OCI-LY3 (cell line): ENCODE data around the gene SLCO2B1.

Experiments
- H2AFZ ChIP-seq: fragments of 200-600, 300-600 bp; shearing (Covaris generic); 2 replicates; pipeline ENCODE4 v1.6.0; 2014; ENCODE audit warnings: antibody characterized with exemption, low read depth, low read length
- H3K27ac ChIP-seq: fragments of 200-600, 300-600 bp; sonication (generic); 2 replicates; pipeline ENCODE4 v1.5.1; 2014; ENCODE audit warnings: mild to moderate bottlenecking, low read length, moderate library complexity, mixed read lengths
- H3K27me3 ChIP-seq: fragments of 200-600, 300-600 bp; sonication (generic); 2 replicates; pipeline ENCODE4 v1.6.1; 2014; ENCODE audit warnings: low read depth, low read length, mixed read lengths
- H3K36me3 ChIP-seq: fragments of 200-600, 300-600 bp; sonication (generic); replicated peaks from 2 replicates; pipeline ENCODE3; 2014; ENCODE audit warnings: low read depth, low read length, mixed read lengths
- H3K4me1 ChIP-seq: fragments of 300-600, 200-600 bp; sonication (generic); 2 replicates; pipeline ENCODE4 v1.6.1; 2014; ENCODE audit warnings: low read length, mixed read lengths
- H3K4me2 ChIP-seq: fragments of 200-600, 300-600 bp; sonication (generic); 2 replicates; pipeline ENCODE4 v1.6.1; 2014; ENCODE audit warnings: low read length, mixed read lengths
- H3K4me3 ChIP-seq: fragments of 300-600, 200-600 bp; sonication (generic); 2 replicates; pipeline ENCODE4 v1.5.1; 2014; ENCODE audit warnings: antibody characterized with exemption, mild to moderate bottlenecking, low read length, moderate library complexity
- H3K79me2 ChIP-seq: fragments of 300-600, 200-600 bp; shearing (Covaris generic); 2 replicates; pipeline ENCODE4 v1.6.1; 2014; ENCODE audit warnings: mild to moderate bottlenecking, low read length, mixed read lengths
- H3K9ac ChIP-seq: fragments of 300-600, 200-600 bp; shearing (Covaris generic); 2 replicates; pipeline ENCODE4 v1.6.0; 2014; ENCODE audit warnings: mild to moderate bottlenecking, low read length, moderate library complexity
- H3K9me3 ChIP-seq: fragments of 200-600, 300-600 bp; shearing (Covaris generic); 2 replicates; pipeline ENCODE4 v1.6.1; 2014; ENCODE audit warnings: low read length, mixed read lengths; ENCODE audit not compliant: insufficient read depth
- H4K20me1 ChIP-seq: fragments of 200-600, 300-600 bp; sonication (generic); 2 replicates; pipeline ENCODE4 v1.6.1; 2016; ENCODE audit warnings: low read length, mixed read lengths; ENCODE audit not compliant: insufficient read depth
- CTCF ChIP-seq: fragments of 200-600, 300-600 bp; sonication (generic); IDR thresholded peaks from 2 replicates; pipeline ENCODE4 v1.5.1; 2014; ENCODE audit warnings: antibody characterized with exemption, low read length, low read depth
- EZH2phosphoT487 ChIP-seq: fragments of 200-600 bp; shearing (Covaris generic); IDR thresholded peaks from 2 replicates; pipeline ENCODE4 v1.6.1; 2018; ENCODE audit warnings: antibody characterized with exemption, mixed run types, low read depth

SLCO2B1 gene

GRCh38 chr11:75202195-75202594 lies 51.3 kb downstream of the SLCO2B1 start:
- H3K9me3 ChIP-seq = no peaks in the 10 kb centered on the region
- H3K4me1 ChIP-seq = peaks cover 6% of the 10 kb centered on the region
- H3K27ac ChIP-seq = no peak overlapping the region
- no peaks in the 10 kb centered on the region for H3K27me3 ChIP-seq
- H3K79me2 ChIP-seq = no peaks in the 10 kb centered on the region
- H3K36me3 ChIP-seq = no peaks in the 10 kb centered on the region
- H3K4me2 ChIP-seq = no peak overlapping the region
- no peaks in the 10 kb centered on the region for H4K20me1 ChIP-seq
- H3K9ac ChIP-seq = no peak overlapping the region
- TF ChIP-seq EZH2phosphoT487 (no peak), CTCF (no peak)
- no peak overlapping the region for H2AFZ ChIP-seq
- no peak overlapping the region for H3K4me3 ChIP-seq

- TF ChIP-seq EZH2phosphoT487 (no peak), CTCF (no peak)
- no peak overlapping the region for H3K4me3 ChIP-seq
Measured at GRCh38 chr11:75203138-75203537, 52.2 kb downstream of the SLCO2B1 start.

GRCh38 chr11:75203641-75204011 lies 52.7 kb downstream of the SLCO2B1 start:
- Histone ChIP-seq H3K27ac (no peak overlapping the region), H3K9ac (no peak overlapping the region), H4K20me1 (no peaks in the 10 kb centered on the region), H3K4me2 (no peak overlapping the region), H3K4me1 (peaks cover 6% of the 10 kb centered on the region), H3K4me3 (no peak overlapping the region), H2AFZ (no peak overlapping the region), H3K9me3 (no peaks in the 10 kb centered on the region), H3K27me3 (no peaks in the 10 kb centered on the region; the same call in 1 of the 2 replicates), H3K79me2 (no peaks in the 10 kb centered on the region), H3K36me3 (no peaks in the 10 kb centered on the region)
- TF ChIP-seq EZH2phosphoT487 (no peak), CTCF (no peak)

More at GRCh38 chr11:75203138-75203537, 52.2 kb downstream of the SLCO2B1 start:
- no peak overlapping the region for H3K9ac ChIP-seq
- no peak overlapping the region for H2AFZ ChIP-seq
- H3K4me2 ChIP-seq = no peak overlapping the region
- no peaks in the 10 kb centered on the region; the same call in 1 of the 2 replicates for H3K27me3 ChIP-seq
- H3K27ac ChIP-seq = no peak overlapping the region
- no peaks in the 10 kb centered on the region for H3K79me2 ChIP-seq
- no peaks in the 10 kb centered on the region for H3K9me3 ChIP-seq
- H3K4me1 ChIP-seq = peaks cover 6% of the 10 kb centered on the region
- H3K36me3 ChIP-seq = no peaks in the 10 kb centered on the region
- H4K20me1 ChIP-seq = no peaks in the 10 kb centered on the region

GRCh38 chr11:75204012-75204674 lies 53.2 kb downstream of the SLCO2B1 start:
- Histone ChIP-seq H3K27me3 (peaks cover 2% of the 10 kb centered on the region; the same call in 1 of the 2 replicates), H4K20me1 (no peaks in the 10 kb centered on the region)

More at GRCh38 chr11:75204012-75204674, 53.2 kb downstream of the SLCO2B1 start:
- Histone ChIP-seq H3K27ac (no peak overlapping the region), H2AFZ (no peak overlapping the region), H3K9me3 (no peaks in the 10 kb centered on the region), H3K4me1 (peaks cover 6% of the 10 kb centered on the region), H3K79me2 (no peaks in the 10 kb centered on the region), H3K4me2 (no peak overlapping the region), H3K4me3 (no peak overlapping the region), H3K36me3 (no peaks in the 10 kb centered on the region), H3K9ac (no peak overlapping the region)
- TF ChIP-seq CTCF (no peak), EZH2phosphoT487 (no peak)
